ENCODE data around the gene ASGR2. TPM values are rescaled to one million over a fixed set of nuclear protein-coding genes. Genes with fewer than 3 reads are reported as not detected.

ASGR2 gene
- total RNA-seq, 1 experiment from 2014 or later, result not detected

GRCh38 chr17:7077911-7078546 is 36.6 kb downstream of the ASGR2 start:
- Histone ChIP-seq H3K27me3 (ENCODE audit: control insufficient read depth, insufficient read depth, low read length) (no peaks in the 10 kb centered on the region; the same call in 1 of the 2 replicates), H3K36me3 (replicated peaks; ENCODE audit: control insufficient read depth, insufficient read depth, low read length) (no peaks in the 10 kb centered on the region), H3K4me3 (ENCODE audit: insufficient read depth, low read depth, low read length) (no peak overlapping the region)
- DNase-seq, result peak; percentile 15

GRCh38 chr17:7074931-7075330 is 39.7 kb downstream of the ASGR2 start:
- DNase-seq, result peak; percentile 19
- Histone ChIP-seq H3K27me3 (ENCODE audit: control insufficient read depth, insufficient read depth, low read length) (no peaks in the 10 kb centered on the region; the same call in 1 of the 2 replicates), H3K36me3 (replicated peaks; ENCODE audit: control insufficient read depth, insufficient read depth, low read length) (no peaks in the 10 kb centered on the region), H3K4me3 (ENCODE audit: insufficient read depth, low read depth, low read length) (no peak overlapping the region)

GRCh38 chr17:7072406-7072805 is 42.2 kb downstream of the ASGR2 start:
- Histone ChIP-seq H3K36me3 (replicated peaks; ENCODE audit: control insufficient read depth, insufficient read depth, low read length) (no peaks in the 10 kb centered on the region), H3K4me3 (ENCODE audit: insufficient read depth, low read depth, low read length) (no peak overlapping the region), H3K27me3 (ENCODE audit: control insufficient read depth, insufficient read depth, low read length) (no peaks in the 10 kb centered on the region; the same call in 1 of the 2 replicates)
- DNase-seq, result peak; percentile 23

GRCh38 chr17:7070712-7071111 is 43.9 kb downstream of the ASGR2 start:
- Histone ChIP-seq H3K4me3 (ENCODE audit: insufficient read depth, low read depth, low read length) (no peak overlapping the region), H3K27me3 (ENCODE audit: control insufficient read depth, insufficient read depth, low read length) (no peaks in the 10 kb centered on the region; the same call in 1 of the 2 replicates), H3K36me3 (replicated peaks; ENCODE audit: control insufficient read depth, insufficient read depth, low read length) (no peaks in the 10 kb centered on the region)
- no peak for DNase-seq

GRCh38 chr17:7068268-7068667 is 46.4 kb downstream of the ASGR2 start:
- no peak for DNase-seq
- H3K4me3 ChIP-seq (ENCODE audit: insufficient read depth, low read depth, low read length), result no peak overlapping the region
- H3K27me3 ChIP-seq (ENCODE audit: control insufficient read depth, insufficient read depth, low read length), result no peaks in the 10 kb centered on the region; the same call in 1 of the 2 replicates
- H3K36me3 ChIP-seq (replicated peaks; ENCODE audit: control insufficient read depth, insufficient read depth, low read length), result no peaks in the 10 kb centered on the region

- Histone ChIP-seq H3K4me3 (ENCODE audit: insufficient read depth, low read depth, low read length) (no peak overlapping the region), H3K36me3 (replicated peaks; ENCODE audit: control insufficient read depth, insufficient read depth, low read length) (no peaks in the 10 kb centered on the region), H3K27me3 (ENCODE audit: control insufficient read depth, insufficient read depth, low read length) (no peaks in the 10 kb centered on the region; the same call in 1 of the 2 replicates)
- no peak for DNase-seq
Measured at GRCh38 chr17:7067198-7067597, 47.4 kb downstream of the ASGR2 start.

GRCh38 chr17:7064261-7064660 is 50.4 kb downstream of the ASGR2 start:
- no peak overlapping the region for H3K4me3 ChIP-seq (ENCODE audit: insufficient read depth, low read depth, low read length)
- H3K27me3 ChIP-seq (ENCODE audit: control insufficient read depth, insufficient read depth, low read length), result no peaks in the 10 kb centered on the region; the same call in 1 of the 2 replicates
- H3K36me3 ChIP-seq (replicated peaks; ENCODE audit: control insufficient read depth, insufficient read depth, low read length), result no peaks in the 10 kb centered on the region
- no peak for DNase-seq

- DNase-seq, result no peak
- Histone ChIP-seq H3K27me3 (ENCODE audit: control insufficient read depth, insufficient read depth, low read length) (no peaks in the 10 kb centered on the region; the same call in 1 of the 2 replicates), H3K4me3 (ENCODE audit: insufficient read depth, low read depth, low read length) (no peak overlapping the region), H3K36me3 (replicated peaks; ENCODE audit: control insufficient read depth, insufficient read depth, low read length) (no peaks in the 10 kb centered on the region)
Measured at GRCh38 chr17:7063518-7064094, 51.0 kb downstream of the ASGR2 start.

GRCh38 chr17:7060165-7060891 is 54.3 kb downstream of the ASGR2 start:
- H3K36me3 ChIP-seq (replicated peaks; ENCODE audit: control insufficient read depth, insufficient read depth, low read length), result no peaks in the 10 kb centered on the region
- no peak overlapping the region for H3K4me3 ChIP-seq (ENCODE audit: insufficient read depth, low read depth, low read length)
- H3K27me3 ChIP-seq (ENCODE audit: control insufficient read depth, insufficient read depth, low read length), result no peaks in the 10 kb centered on the region
- no peak for DNase-seq

- H3K27me3 ChIP-seq (ENCODE audit: control insufficient read depth, insufficient read depth, low read length), result no peaks in the 10 kb centered on the region
- H3K4me3 ChIP-seq (ENCODE audit: insufficient read depth, low read depth, low read length), result no peak overlapping the region
- DNase-seq, result no peak
- H3K36me3 ChIP-seq (replicated peaks; ENCODE audit: control insufficient read depth, insufficient read depth, low read length), result no peaks in the 10 kb centered on the region
Measured at GRCh38 chr17:7058831-7059447, 55.7 kb downstream of the ASGR2 start.

GRCh38 chr17:7056386-7056785 is 58.2 kb downstream of the ASGR2 start:
- H3K27me3 ChIP-seq (ENCODE audit: control insufficient read depth, insufficient read depth, low read length), result no peaks in the 10 kb centered on the region
- H3K4me3 ChIP-seq (ENCODE audit: insufficient read depth, low read depth, low read length), result no peak overlapping the region
- no peaks in the 10 kb centered on the region for H3K36me3 ChIP-seq (replicated peaks; ENCODE audit: control insufficient read depth, insufficient read depth, low read length)
- no peak for DNase-seq

Other genes with a start within 250 kb of the ASGR2 start
- 0.35 and 0.63 TPM in 2 replicates for gene ALOX12, start 118.8 kb downstream of the ASGR2 start, total RNA-seq (2014; rRNA removed; shearing (Covaris generic))
- gene RNASEK, start 102.2 kb downstream of the ASGR2 start, total RNA-seq (2014; rRNA removed; shearing (Covaris generic)), result 180 and 238 TPM in 2 replicates
- gene BCL6B, start 91.8 kb downstream of the ASGR2 start, total RNA-seq (2014; rRNA removed; shearing (Covaris generic)), result 4.9 and 8.3 TPM in 2 replicates
- gene SLC16A13, start 78.8 kb downstream of the ASGR2 start, total RNA-seq (2014; rRNA removed; shearing (Covaris generic)), result 0.37 and 0.48 TPM in 2 replicates
- gene SLC16A11, start 70.7 kb downstream of the ASGR2 start, total RNA-seq (2014; rRNA removed; shearing (Covaris generic)), result 0.24 and 0.37 TPM in 2 replicates
- gene CLEC10A, start 34.6 kb downstream of the ASGR2 start, total RNA-seq (2014; rRNA removed; shearing (Covaris generic)), result not detected in 2 replicates
- 12.3 and 15.4 TPM in 2 replicates for gene ASGR1, start 64.5 kb upstream of the ASGR2 start, total RNA-seq (2014; rRNA removed; shearing (Covaris generic))
- 21.0 and 27.6 TPM in 2 replicates for gene DLG4, start 105.0 kb upstream of the ASGR2 start, total RNA-seq (2014; rRNA removed; shearing (Covaris generic))
- gene ACADVL, start 105.1 kb upstream of the ASGR2 start, total RNA-seq (2014; rRNA removed; shearing (Covaris generic)), result 362 and 410 TPM in 2 replicates
- 75.0 and 90.9 TPM in 2 replicates for gene DVL2, start 119.7 kb upstream of the ASGR2 start, total RNA-seq (2014; rRNA removed; shearing (Covaris generic))
- 54.9 and 56.2 TPM in 2 replicates for gene PHF23, start 124.6 kb upstream of the ASGR2 start, total RNA-seq (2014; rRNA removed; shearing (Covaris generic))
- gene GABARAP, start 127.6 kb upstream of the ASGR2 start, total RNA-seq (2014; rRNA removed; shearing (Covaris generic)), result 185 and 231 TPM in 2 replicates
- gene CTDNEP1, start 136.9 kb upstream of the ASGR2 start, total RNA-seq (2014; rRNA removed; shearing (Covaris generic)), result 58.8 and 59.9 TPM in 2 replicates
- gene ELP5, start 137.4 kb upstream of the ASGR2 start, total RNA-seq (2014; rRNA removed; shearing (Covaris generic)), result 66.4 and 77.4 TPM in 2 replicates
- 30.8 and 40.8 TPM in 2 replicates for gene CLDN7, start 147.7 kb upstream of the ASGR2 start, total RNA-seq (2014; rRNA removed; shearing (Covaris generic))
- 3.8 and 6.6 TPM in 2 replicates for gene SLC2A4, start 166.9 kb upstream of the ASGR2 start, total RNA-seq (2014; rRNA removed; shearing (Covaris generic))
- 12.2 and 21.8 TPM in 2 replicates for gene YBX2, start 179.8 kb upstream of the ASGR2 start, total RNA-seq (2014; rRNA removed; shearing (Covaris generic))
- gene EIF5A, start 192.8 kb upstream of the ASGR2 start, total RNA-seq (2014; rRNA removed; shearing (Covaris generic)), result 865 and 1,116 TPM in 2 replicates
- gene GPS2, start 200.5 kb upstream of the ASGR2 start, total RNA-seq (2014; rRNA removed; shearing (Covaris generic)), result 52.8 and 60.2 TPM in 2 replicates
- 33.5 and 34.1 TPM in 2 replicates for gene NEURL4, start 214.5 kb upstream of the ASGR2 start, total RNA-seq (2014; rRNA removed; shearing (Covaris generic))
- gene ACAP1, start 221.7 kb upstream of the ASGR2 start, total RNA-seq (2014; rRNA removed; shearing (Covaris generic)), result 17.8 and 34.5 TPM in 2 replicates
- 1.1 and 2.2 TPM in 2 replicates for gene KCTD11, start 237.3 kb upstream of the ASGR2 start, total RNA-seq (2014; rRNA removed; shearing (Covaris generic))
- gene TMEM95, start 240.3 kb upstream of the ASGR2 start, total RNA-seq (2014; rRNA removed; shearing (Covaris generic)), result not detected in 2 replicates

All from H7 (cell line).